ENCODE data around the gene H3-3A. TPM values are rescaled to one million over a fixed set of nuclear protein-coding genes. Genes with fewer than 3 reads are reported as not detected.

H3-3A gene
- total and polyA plus RNA-seq, 9 donors, result 266 to 590 (median 447) TPM

- DNase-seq, result no peak
- intact Hi-C loops (cut with DNase I), result no loop called here
These were observed 26.6 kb upstream of the H3-3A start for GRCh38 chr1:226035915-226036314.

GRCh38 chr1:226038661-226039060, 23.9 kb upstream of the H3-3A start:
- TF ChIP-seq CTCF (IDR thresholded peaks at IDR 0.05), result no peak
- TF ChIP-seq POLR2A (IDR thresholded peaks at IDR 0.05), result no peak
- TF ChIP-seq EP300 (IDR thresholded peaks at IDR 0.05), result no peak
- Histone ChIP-seq H3K27ac (no peak overlapping the region), H3K9me3 (no peaks in the 10 kb centered on the region), H3K4me1 (ENCODE audit: insufficient read depth) (no peaks in the 10 kb centered on the region), H3K4me3 (no peak overlapping the region), H3K27me3 (no peaks in the 10 kb centered on the region), H3K36me3 (no peaks in the 10 kb centered on the region)
- intact Hi-C loops (cut with DNase I), result no loop called here
- WGBS, 3 donors, result 92 to 95% (median 95%) methylated on average over 1 of the region's 1 CpG
- DNase-seq, result no peak

More at GRCh38 chr1:226035915-226036314, 26.6 kb upstream of the H3-3A start:
- Histone ChIP-seq H3K4me1 (ENCODE audit: insufficient read depth) (no peaks in the 10 kb centered on the region), H3K27ac (no peak overlapping the region), H3K36me3 (no peaks in the 10 kb centered on the region), H3K4me3 (no peak overlapping the region), H3K9me3 (no peaks in the 10 kb centered on the region), H3K27me3 (no peaks in the 10 kb centered on the region)
- WGBS, 3 donors, result 93 to 98% (median 95%) methylated on average over 5 of the region's 5 CpGs
- TF ChIP-seq EP300 (IDR thresholded peaks at IDR 0.05), result no peak
- no peak for TF ChIP-seq CTCF (IDR thresholded peaks at IDR 0.05)
- TF ChIP-seq POLR2A (IDR thresholded peaks at IDR 0.05), result no peak

- TF ChIP-seq POLR2A (IDR thresholded peaks at IDR 0.05), result no peak
- no peak for TF ChIP-seq EP300 (IDR thresholded peaks at IDR 0.05)
- TF ChIP-seq CTCF (IDR thresholded peaks at IDR 0.05), result no peak
- H3K27me3 ChIP-seq, result no peaks in the 10 kb centered on the region
- no peak overlapping the region for H3K27ac ChIP-seq
- no peak overlapping the region for H3K4me3 ChIP-seq
- WGBS, 3 donors, result 25 to 42% (median 30%) methylated on average over 1 of the region's 1 CpG
- no peak for DNase-seq
- H3K4me1 ChIP-seq (ENCODE audit: insufficient read depth), result peaks cover 1% of the 10 kb centered on the region
- H3K9me3 ChIP-seq, result no peaks in the 10 kb centered on the region
- intact Hi-C loops (cut with DNase I), result no loop called here
- no peaks in the 10 kb centered on the region for H3K36me3 ChIP-seq
These were observed 21.1 kb upstream of the H3-3A start for GRCh38 chr1:226041419-226041818.

- 15 to 44% (median 19%) methylated on average over 4 of the region's 4 CpGs for WGBS, 3 donors
- peak; percentile 45 to 79 (median 64) for DNase-seq
- TF ChIP-seq CTCF (IDR thresholded peaks at IDR 0.05) (no peak), EP300 (IDR thresholded peaks at IDR 0.05) (no peak), POLR2A (IDR thresholded peaks at IDR 0.05) (no peak)
- Histone ChIP-seq H3K4me3 (no peak overlapping the region), H3K36me3 (no peaks in the 10 kb centered on the region), H3K4me1 (ENCODE audit: insufficient read depth) (peaks cover 8% of the 10 kb centered on the region), H3K9me3 (no peaks in the 10 kb centered on the region), H3K27ac (peak overlapping the region in 1 of 2 donors; percentile 28), H3K27me3 (no peaks in the 10 kb centered on the region)
- intact Hi-C loops (cut with DNase I), result no loop called here
These were observed 17.9 kb upstream of the H3-3A start for GRCh38 chr1:226044514-226045101.
